Uterus (tissue), 2 donors: ENCODE data around the gene UQCRC2.

Experiments
- POLR2A ChIP-seq, 2 donors: fragments of 450-650 bp; IDR thresholded peaks; one replicate each; pipeline ENCODE4 v1.6.1; 2016; ENCODE audit warnings: antibody characterized with exemption in 2 of 2, mild to moderate bottlenecking in 1 of 2, moderate library complexity in 1 of 2
- TF ChIP-seq, protein P1 (sequence below), 4 experiments: fragments of 200-600 bp in 2 of 4; fragments of 450-650 bp in 2 of 4; sonication (generic) in 2 of 4; IDR thresholded peaks; one replicate each; pipeline ENCODE4 v1.5.1; 2016 to 2019; ENCODE audit warnings: antibody characterized with exemption in 4 of 4, mild to moderate bottlenecking in 2 of 4, moderate library complexity in 1 of 4

GRCh38 chr16:22023505-22023904 is 70.3 kb downstream of the UQCRC2 start:
- TF ChIP-seq, protein P1, sequence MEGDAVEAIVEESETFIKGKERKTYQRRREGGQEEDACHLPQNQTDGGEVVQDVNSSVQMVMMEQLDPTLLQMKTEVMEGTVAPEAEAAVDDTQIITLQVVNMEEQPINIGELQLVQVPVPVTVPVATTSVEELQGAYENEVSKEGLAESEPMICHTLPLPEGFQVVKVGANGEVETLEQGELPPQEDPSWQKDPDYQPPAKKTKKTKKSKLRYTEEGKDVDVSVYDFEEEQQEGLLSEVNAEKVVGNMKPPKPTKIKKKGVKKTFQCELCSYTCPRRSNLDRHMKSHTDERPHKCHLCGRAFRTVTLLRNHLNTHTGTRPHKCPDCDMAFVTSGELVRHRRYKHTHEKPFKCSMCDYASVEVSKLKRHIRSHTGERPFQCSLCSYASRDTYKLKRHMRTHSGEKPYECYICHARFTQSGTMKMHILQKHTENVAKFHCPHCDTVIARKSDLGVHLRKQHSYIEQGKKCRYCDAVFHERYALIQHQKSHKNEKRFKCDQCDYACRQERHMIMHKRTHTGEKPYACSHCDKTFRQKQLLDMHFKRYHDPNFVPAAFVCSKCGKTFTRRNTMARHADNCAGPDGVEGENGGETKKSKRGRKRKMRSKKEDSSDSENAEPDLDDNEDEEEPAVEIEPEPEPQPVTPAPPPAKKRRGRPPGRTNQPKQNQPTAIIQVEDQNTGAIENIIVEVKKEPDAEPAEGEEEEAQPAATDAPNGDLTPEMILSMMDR (IDR thresholded peaks at IDR 0.05), result no peak
- no peak for TF ChIP-seq POLR2A (IDR thresholded peaks at IDR 0.05)
